ENCODE results near the gene RYK. TPM values are rescaled to one million over a fixed set of nuclear protein-coding genes. Genes with fewer than 3 reads are reported as not detected.

Gene RYK
- polyA plus RNA-seq, 2 of the 4 experiments (the other 2 are of a cell fraction): 28.4 to 41.9 TPM

GRCh38 chr3:134295930-134296329 is 45.3 kb upstream of the RYK start:
- FAIRE-seq: no peak
- ChIA-PET POLR2A (no interaction called here), CTCF (interaction anchor here (0.5 kb wide), 1 partner anchor 344 kb away, joined by 4 read pairs; no protein-coding TSS in a partner anchor)
- 79% methylated on average over 1 of the region's 1 CpG for WGBS (ENCODE audit: missing lambda C conversion rate)
- H3K9me3 ChIP-seq: peaks cover 5% of the 10 kb centered on the region; the same call in 1 of the 3 replicates
- no peak overlapping the region for H3K27ac ChIP-seq
- peaks cover 7% of the 10 kb centered on the region; the same call in 1 of the 3 replicates for H3K4me1 ChIP-seq
- no peak overlapping the region for H3K4me3 ChIP-seq
- no peak for DNase-seq (ENCODE audit: low read depth in 1 of 2, low spot score in 1 of 2)
- no peak overlapping the region for H3K4me2 ChIP-seq
- TF ChIP-seq NPAS2 (CRISPR knock-in tag; IDR thresholded peaks at IDR 0.05; ENCODE audit: borderline replicate concordance): no peak
- TF ChIP-seq HMGXB4 (CRISPR knock-in tag; IDR thresholded peaks at IDR 0.05; ENCODE audit: borderline replicate concordance): no peak
- no peak for TF ChIP-seq JUN (IDR thresholded peaks at IDR 0.05)
- no peak for TF ChIP-seq FOSL2 (IDR thresholded peaks at IDR 0.05)
- TF ChIP-seq FOSL2 (CRISPR knock-in tag; IDR thresholded peaks at IDR 0.05): no peak
- TF ChIP-seq CEBPB (IDR thresholded peaks at IDR 0.05): no peak
- TF ChIP-seq MAFK (IDR thresholded peaks at IDR 0.05; ENCODE audit: partially characterized antibody): no peak
- no peak for TF ChIP-seq ZNF302 (CRISPR knock-in tag; IDR thresholded peaks at IDR 0.05)
- no peak for ATAC-seq

GRCh38 chr3:134294302-134295280 is 43.9 kb upstream of the RYK start:
- WGBS (ENCODE audit: missing lambda C conversion rate): 61% methylated on average over 5 of the region's 5 CpGs
- DNase-seq (ENCODE audit: low read depth in 1 of 2, low spot score in 1 of 2) (no peak), ATAC-seq (no peak), FAIRE-seq (no peak)
- H3K9me3 ChIP-seq: peaks cover 5% of the 10 kb centered on the region; the same call in 1 of the 3 replicates
- H3K4me3 ChIP-seq: no peak overlapping the region
- no peak overlapping the region for H3K27ac ChIP-seq
- TF ChIP-seq ATOH8 (CRISPR knock-in tag; IDR thresholded peaks at IDR 0.05; ENCODE audit: low read depth) (no peak), E2F6 (IDR thresholded peaks at IDR 0.05; ENCODE audit: borderline replicate concordance, low read depth) (no peak), CBX2 (IDR thresholded peaks at IDR 0.05; ENCODE audit: borderline replicate concordance, low read depth) (no peak), EHMT2 (IDR thresholded peaks at IDR 0.05; ENCODE audit: low read depth) (no peak), TP53 (CRISPR knock-in tag; IDR thresholded peaks at IDR 0.05) (no peak), FOSL2 (IDR thresholded peaks at IDR 0.05) (no peak), FOSL2 (CRISPR knock-in tag; IDR thresholded peaks at IDR 0.05) (no peak), HEYL (CRISPR knock-in tag; IDR thresholded peaks at IDR 0.05) (no peak), HES2 (IDR thresholded peaks at IDR 0.05) (no peak), EHF (CRISPR knock-in tag; IDR thresholded peaks at IDR 0.05) (no peak)
- ChIA-PET POLR2A (no interaction called here), CTCF (interaction anchor here (1.0 to 1.1 kb wide), 2 partner anchors 14 to 179 kb away, joined by 3 to 4 read pairs; no protein-coding TSS in a partner anchor)
- H3K4me1 ChIP-seq: peaks cover 7% of the 10 kb centered on the region; the same call in 1 of the 3 replicates
- no peak overlapping the region for H3K4me2 ChIP-seq

Measured in A549 (cell line).